8988T (cell line): ENCODE measurements around the gene MRPL17.

Experiments used
- DNase-seq: peaks from one replicate; pipeline ENCODE4 v3.0.0; 2011

The MRPL17 gene

DNA sequence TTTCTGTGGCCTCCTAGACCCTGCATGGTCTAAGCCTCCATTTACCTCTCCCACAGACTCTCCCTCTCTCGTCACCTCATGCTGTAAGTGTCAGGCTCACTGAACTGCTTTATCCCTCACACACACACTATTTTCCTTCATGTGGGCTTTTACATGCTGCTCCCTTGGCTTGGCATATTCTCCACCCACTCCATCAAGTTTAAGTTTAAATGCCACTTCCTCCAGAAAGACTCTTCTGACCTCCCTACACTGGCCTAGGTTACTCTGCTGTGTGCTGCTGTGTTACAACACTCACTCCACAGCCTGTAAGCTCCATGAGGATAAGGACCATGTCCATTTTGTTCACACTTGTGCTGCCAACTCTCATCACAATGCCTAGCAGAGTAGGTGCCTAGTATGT lies 30.0 kb downstream of the MRPL17 start:
- no peak for DNase-seq

DNA sequence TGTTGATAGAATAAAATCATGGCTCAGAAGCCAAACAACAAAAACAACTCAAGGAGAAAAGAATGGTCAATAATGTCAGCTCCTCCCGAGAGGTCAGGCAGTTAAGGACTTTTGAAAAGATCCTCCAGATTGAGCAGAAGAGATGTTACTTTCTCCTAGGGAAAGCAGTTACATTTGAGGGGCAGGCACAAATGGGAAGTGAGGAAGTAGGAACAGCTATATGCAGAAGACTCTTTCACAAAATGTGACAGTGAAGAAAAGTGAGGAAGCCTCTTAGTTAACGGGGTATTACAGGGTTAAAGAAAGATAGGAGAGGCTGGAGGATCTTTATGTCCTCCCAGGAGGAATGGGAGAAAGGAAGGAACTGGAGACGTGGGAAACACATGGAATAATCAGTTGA lies 31.0 kb downstream of the MRPL17 start:
- DNase-seq: no peak

DNA sequence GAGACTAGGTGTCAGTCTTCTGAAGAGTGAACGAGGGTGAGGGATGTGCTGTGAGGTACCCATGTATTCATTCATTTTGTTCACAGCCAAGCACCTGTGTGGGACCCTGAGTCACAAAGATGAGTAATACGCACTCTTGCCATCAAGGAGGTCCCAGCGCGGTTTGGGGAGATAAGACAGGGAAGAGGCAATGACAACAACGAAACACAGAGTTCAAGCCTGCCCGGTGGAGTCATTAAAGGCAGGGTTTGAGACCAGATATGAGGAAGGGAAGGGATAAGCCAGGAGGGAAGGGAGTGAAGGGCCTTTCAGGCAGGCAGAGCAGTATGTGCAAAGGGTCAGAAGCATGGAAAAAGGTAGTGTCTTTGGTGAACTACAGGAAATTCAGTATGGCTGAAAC lies 32.2 kb downstream of the MRPL17 start:
- DNase-seq: no peak

DNA sequence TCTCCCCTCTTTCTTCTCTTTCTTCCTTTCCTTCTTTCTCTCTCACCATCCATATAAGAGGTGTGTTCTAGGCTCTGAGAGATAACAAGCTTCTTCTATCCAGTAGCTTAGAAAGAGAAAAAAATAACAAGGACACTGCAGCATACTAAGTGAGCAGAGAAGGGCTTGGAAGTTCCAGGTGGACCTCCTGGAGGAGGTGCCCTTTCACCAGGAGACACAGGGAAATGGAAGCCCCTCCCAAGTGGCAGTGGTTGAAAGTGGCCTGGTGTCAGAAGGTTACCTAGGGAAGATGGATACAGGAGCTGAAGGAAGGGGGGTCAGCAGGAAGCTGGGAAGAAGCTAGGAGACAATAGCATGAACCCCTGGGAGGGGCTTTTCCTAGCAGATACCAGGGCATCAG lies 33.0 kb downstream of the MRPL17 start:
- DNase-seq: no peak

DNA sequence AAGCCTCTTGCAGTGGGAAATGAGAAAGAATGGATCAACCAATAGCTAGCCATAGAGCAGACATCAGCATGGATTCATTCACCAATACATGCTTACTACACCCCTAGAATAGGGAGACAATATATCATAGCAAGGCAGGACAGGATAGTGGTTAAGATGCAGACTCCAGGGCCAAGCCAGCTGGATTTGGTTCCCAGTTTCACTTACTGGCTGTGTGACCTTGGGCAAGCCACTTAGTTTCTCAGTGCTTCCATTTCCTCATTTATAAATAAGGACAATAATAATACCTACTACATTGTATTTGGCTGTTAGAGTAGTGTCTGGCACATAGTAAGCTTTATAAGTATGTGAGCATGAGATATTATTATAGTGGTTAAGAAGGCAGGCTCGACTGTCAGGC lies 34.6 kb downstream of the MRPL17 start:
- no peak for DNase-seq

DNA sequence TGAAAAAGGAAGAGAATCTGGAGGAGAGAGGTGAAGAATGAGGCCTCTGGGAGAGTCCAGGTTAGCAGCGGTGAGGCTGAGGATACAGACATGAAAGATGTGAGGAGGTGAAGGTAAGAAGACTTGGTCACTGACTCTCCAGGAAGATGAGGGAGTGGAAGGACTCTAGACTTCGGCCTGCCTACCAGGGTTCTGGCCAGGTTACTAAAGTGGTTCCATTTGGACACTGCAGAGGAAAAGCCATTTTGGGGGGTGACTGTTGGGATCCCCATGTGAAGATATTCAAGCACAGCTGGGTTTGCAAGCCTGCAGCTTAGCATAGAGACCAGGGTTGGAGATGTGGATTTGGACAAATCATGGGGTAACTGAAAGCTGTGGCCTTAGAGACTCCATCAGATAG lies 35.3 kb downstream of the MRPL17 start:
- DNase-seq: no peak

DNA sequence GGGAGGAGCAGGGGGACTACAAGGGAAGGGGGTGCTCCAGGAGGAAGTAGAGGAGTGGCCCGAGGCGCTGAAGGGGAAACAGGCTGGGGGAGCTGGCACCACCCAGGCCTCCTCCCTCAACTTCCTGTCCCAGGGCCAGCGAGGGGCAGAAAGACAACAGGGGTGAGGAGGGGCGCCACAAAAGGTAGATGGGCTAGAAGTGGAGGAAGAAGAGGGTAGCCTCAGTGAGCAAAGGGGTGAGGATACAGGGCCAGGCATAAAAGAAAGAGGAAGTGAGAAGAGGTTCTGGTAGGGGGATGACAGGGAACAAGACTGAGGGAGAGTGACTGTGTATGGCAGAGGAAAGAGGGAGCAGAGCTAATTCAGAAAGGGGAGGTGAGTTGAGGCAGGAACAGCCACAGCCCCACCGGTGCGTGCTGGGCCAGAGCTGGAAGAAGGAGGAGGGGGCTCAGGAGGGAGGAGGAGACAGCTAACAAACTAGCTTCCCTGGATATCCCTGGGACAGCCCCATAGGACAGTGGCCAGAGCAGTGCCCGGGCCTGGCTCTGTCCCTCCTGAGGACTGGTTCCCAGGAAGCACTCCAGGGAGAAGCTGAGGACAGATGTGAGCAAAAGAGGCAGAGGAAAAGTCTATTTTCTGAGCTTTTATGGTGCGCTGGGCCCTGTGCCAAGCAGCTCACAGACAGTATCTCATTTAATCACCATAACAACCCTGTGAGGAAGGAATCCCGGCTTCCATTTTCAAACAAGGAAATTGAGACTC lies 36.0 kb downstream of the MRPL17 start:
- no peak for DNase-seq

DNA sequence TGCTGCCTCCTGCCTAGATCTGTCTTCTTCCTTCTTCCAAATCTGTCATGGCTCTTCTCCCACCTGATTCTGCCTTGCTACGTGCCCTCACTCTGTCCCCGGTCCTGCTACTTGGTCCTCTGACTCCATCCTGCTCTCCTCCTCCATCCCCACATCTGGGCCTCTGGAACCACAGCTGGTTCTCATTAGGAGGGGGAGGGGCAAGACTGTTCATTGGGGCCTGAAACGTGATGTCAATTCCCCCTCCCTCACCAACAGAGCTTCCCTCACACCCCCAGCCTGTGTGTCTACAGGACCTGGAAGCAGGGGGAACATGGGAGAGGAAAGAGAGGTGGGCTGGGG lies 36.6 kb downstream of the MRPL17 start:
- no peak for DNase-seq

DNA sequence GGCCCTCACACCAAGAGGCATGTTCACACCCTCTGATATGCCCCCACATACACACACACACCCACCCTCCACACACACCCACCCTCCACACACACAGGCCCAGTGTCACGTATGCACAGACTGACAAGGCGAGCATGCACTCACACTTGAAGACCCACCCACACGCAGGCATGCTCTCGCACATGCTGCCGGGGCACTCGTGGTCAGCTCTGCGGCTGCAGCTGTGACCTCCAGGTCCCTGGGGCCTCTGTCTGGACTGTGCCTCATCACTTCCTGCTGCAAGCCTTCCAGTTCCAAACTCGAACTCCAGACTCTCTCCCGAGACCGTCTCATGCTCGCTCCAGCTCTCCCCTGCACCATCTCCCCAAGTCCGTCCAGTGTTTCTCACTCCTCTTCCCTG lies 37.1 kb downstream of the MRPL17 start:
- no peak for DNase-seq

DNA sequence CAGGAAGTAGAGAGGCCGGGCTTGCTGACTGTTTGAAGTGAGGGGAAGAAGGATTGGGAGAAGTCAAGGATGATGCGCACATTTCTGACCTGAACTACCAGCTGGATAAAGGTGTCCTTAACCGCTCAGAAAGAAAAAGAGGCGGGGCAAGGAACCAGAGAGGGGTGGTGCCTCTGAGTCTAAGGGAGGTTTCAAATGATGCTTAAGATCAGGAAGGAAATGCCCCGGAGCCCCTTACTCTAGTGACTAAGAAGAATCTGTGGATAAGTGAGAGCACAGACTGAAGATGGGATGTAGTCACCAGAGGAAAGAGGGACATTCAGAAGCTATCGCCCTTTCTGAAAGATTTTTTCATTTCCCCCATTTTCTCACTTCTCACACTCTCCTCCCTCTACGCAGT lies 40.2 kb downstream of the MRPL17 start:
- no peak for DNase-seq

DNA sequence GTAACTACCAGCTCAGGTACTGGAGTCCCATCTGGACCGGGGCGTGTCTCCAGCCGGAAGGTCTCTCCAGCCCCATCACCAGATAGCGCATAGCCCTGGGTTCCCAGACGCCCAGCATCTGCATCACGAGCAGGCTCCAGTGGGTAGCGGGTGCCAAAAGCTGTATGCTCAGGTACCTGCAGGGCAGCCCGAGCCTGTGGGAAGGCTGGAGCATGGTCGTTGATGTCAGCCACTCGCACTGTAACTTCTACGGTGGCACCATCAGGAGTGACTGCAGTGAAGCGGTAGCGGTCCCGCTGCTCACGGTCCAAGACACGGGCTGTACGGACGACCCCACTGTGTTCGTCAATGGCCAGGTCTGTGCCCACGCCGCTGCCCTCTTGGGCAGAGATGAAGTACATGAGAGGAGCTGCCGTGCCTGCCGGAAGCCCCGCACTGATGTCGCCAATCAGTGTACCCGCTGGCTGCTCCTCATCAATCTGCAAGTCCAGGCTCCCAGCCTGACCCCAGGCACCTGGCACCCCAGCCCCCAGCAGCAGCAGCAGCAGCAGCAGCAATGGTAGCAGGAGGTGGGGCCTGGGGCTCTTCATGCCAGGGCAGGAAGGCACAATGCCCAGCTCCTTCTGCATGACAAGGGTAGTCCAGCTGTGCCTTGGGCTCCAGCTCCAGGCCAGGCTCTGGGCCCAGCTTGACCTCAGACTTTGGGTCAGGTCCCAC lies 42.0 kb downstream of the MRPL17 start:
- no peak for DNase-seq

DNA sequence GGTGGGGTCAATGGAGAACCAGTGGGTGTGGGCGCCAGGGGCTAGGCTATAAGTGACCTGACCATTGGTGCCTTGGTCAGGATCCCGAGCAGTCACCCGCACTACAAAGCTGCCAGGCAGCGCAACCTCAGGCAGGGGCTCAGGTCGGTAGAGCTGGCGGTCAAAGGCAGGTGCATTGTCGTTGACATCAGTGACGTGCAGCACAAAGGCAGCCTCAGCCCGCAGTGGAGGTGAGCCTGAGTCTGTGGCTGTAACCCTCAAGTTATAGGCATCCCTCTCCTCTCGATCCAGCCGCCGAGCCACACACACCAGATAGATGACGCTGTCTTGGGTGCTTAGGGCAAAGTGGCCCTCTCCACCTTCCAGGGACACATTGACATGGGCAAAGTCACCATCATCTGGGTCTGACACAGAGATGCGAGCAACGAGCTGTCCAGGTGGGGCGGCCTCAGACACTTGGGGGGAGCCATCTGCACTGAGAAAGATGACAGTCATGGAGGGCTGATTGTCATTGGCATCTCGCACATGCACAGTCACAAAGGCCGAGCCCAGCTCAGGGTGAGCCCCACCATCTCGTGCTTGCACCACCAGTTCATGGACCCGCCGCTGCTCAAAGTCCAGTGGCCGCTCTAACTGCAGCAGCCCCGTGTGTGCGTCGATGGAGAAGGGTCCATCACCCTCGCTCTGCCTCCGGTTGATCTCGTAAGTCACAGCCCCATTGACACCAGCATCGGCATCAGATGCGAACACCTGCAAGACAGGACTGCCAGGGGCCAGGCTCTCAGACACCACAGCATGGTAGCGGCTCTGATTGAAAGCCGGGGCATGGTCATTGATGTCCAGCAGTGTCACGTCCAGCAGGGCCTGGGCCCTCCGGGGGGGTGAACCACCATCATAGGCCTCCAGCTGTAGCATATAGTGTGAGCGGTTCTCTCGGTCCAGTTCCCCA lies 42.8 kb downstream of the MRPL17 start:
- DNase-seq: no peak

DNA sequence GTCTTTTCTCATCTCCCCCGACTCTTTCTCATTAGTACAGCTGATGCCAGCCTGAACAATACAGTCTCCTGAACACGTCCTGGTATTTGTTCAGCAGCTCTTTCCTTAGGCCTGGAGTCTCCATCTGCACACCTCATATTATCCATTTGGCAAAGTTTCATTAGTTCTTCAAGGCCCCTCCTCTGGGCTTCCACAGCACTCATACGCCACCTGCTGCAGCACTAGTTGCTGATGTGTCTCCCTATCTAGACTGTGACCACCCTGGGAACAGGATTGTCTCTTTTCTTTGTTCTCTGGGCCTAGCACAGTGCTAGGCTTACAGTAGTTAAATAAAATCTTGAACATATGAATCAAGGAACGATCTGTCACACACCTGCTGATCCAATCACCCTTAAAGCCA lies 44.7 kb downstream of the MRPL17 start:
- no peak for DNase-seq

DNA sequence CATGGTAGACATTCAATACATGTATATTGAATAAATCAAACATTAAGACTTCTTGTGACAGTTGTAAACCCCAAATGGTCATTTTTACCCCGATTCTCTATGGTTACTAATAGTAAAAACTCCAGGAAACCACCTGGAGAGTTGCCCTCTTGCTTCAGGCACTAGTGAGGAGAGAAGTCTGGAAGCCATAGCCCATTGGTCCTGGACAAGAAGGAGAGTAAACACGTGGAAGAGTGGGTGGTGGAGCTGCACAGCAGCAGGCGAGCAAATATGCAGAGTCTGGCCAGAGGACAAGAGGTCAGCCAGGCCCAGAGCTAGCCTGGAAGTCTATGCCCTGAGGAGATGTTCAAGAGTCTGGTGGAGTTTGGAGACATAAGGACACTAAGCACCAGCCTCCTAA lies 45.3 kb downstream of the MRPL17 start:
- no peak for DNase-seq

DNA sequence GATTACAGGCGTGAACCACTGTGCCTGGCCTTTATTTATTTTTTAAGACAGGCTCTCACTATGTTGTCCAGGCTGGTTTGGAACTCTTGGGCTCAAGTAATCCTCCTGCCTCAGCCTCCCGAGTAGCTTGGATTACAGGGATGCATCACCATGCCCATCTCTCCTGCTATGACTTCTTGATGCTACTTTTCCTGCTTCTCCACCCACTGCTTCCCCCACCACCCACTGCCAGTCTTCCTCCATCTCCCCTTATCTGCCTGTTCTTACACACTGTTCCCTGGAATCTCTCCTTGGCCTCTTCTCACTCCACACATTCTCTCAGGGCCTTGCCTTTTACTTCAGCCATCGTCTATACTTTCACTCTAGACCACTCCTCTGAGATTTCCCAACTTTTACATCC lies 46.7 kb downstream of the MRPL17 start:
- no peak for DNase-seq

DNA sequence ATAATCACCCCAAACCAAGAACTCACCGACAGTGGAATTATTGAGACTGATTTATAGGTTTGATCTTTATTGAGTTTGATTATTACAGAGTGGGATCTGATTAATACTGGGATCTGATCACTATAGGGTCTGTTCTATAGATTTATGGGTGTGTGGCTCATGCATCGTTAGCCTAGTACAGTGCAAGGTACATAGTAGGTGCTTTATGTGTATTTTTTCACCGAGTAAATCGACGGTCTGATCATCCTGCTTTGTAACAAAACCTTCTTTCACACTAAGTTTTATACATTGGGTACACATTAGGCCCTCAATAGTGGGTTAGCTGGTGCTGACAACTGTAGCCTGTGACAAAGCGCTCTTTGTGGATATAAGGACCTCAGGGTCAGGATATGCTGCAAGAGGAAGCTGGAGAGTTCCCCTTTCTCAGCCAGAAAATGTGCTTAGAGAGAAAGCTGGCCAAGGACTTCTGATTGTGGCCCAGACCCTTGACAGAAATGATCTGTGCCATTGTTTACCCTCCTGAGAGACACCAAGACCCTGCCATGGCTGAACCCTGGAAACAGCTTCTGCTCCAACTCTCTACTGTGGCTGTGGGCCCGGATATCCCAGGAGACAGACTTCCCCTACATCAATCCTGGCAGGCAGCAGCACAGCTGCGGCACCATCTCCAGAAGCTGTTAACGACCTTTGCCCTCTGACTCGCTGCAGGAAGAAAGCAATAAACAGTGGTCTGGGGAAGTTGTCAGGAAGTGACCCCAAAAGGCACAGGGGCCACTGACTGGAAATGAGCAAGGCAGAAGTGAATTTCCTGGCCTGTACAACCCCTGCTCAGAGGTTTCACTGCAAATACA lies 47.8 kb downstream of the MRPL17 start:
- DNase-seq: no peak

DNA sequence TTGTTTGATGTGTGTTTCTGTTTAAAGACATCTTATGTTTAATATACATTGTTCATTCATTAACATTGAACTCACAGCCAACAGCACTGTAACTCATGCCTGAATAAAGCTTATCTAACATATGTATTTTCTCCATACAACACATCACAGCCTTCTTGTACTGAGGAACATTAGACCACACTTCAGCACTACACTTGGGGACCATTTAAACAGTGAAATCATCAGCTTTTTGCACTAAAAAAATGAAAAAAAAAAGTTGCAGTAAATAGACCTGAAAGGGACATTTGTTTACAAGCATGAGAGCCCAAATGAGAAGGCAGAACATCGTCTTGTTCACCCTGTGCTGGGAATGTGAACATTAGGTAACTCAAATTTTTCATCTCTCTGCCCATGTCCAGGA lies 48.6 kb downstream of the MRPL17 start:
- DNase-seq: no peak

DNA sequence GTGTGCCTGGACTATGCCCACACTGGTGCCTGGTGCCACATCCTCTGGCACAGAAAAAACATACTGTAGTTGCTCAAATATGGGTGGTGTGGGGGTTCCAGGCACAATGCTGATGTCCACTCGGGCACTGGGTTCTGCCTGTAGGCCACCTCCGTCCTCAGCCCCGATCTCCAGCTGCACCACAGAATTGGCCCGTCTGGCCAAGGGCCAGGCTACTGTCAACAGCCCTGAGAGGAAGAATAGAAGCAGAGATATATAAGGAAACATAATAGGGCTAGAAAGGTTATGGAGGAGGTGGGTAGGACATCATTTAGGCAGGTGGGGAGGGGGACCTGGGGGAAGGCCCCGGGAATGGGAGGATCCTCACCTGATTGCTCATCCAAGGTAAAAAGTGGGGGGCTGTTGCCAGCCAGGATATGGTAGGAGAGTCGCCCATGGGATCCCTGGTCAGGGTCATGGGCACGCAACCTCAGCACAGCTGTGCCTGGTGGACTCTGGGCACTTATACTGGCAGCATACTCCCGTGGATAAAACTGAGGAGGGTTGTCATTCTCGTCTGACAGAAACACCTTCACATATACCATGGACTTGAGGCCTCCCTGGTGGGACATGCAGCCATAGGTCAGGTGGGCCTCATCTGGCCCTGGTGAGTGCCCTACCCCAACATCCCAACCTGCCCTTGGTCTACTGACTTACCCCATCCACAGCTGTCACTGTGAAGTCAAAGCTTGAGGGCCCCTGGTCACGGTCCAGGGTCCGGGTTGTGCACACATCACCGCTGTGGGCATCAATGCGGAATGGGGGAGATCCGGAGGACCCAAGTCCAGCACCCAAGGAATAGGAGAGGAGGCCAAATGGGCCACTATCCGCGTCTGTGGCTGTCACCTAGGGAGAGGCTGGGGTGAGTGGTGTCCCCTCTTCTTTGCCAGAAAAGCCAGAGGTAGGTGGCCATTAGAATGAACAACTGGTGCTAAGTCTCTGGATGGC lies 49.4 kb downstream of the MRPL17 start:
- no peak for DNase-seq

DNA sequence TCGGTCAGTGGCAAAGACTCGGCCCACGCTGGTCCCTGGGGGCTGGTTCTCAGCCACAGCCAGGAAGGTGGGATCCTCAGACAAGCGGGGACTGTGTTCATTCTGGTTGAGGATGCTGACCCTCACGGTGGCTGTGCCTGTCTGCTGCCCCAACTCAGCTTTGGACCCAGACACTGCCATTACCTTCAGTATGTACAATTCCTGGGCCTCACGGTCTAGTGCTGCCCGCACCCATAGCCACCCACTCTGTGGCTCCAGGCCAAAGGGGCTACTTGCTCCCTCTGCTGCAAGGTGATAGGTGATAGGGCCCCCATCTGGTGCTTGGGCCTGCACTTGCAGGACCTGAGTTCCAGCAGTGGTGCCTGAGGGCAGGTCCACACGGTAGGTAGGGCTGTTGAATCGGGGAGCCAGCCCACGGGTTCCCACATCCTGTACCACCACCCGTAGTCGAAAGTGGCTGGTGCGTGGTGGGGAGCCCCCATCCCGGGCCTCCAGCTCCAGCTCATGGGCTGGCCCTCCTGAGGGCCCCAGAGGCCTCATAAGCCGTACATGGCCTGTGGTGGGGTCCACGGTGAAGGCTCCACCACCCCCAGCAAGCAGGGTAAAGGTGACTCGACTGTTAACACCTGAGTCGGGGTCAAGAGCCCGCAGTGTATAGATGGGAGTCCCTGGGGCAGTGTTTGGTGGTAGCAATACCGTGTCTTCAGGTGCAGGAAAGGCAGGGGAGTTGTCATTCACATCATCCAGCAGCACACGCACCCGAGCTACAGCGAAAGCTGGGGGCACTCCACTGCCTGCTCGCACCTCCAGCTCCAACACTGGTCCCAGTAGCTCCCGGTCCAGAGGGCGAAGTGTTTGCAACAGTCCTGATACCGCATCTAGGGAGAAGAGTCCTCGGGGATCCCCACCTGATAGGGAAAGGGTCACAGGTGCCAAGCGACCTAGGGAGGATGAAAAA lies 50.7 kb downstream of the MRPL17 start:
- no peak for DNase-seq

DNA sequence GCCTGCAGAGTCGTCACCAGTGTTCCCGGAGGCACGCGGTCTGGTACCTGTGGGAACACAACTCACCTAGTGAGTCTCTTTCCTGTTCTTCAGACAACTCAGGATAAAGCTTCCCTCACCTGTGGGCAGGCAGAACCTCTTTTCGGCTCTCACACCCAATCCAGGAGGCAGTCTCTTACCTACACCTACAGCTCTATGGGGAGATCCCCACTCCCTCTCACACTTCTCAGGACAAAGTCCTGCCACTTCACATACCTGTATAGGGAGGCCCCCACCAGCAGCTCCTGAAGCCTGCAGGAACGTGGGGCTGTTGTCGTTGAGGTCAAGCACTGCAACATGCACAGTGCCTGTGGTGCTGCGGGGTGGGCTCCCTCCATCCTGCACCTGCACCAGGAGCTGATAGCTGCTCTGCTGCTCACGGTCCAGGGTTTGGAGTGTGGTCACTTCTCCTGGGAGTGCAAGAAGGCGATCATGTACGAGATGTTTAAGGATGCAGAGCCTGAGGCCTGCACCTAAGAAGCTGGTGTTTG lies 51.7 kb downstream of the MRPL17 start:
- no peak for DNase-seq
